Thyroid gland (tissue), 4 donors: ENCODE data around the gene BSX.

Experiments used
- POLR2A ChIP-seq, 2 donors: fragments of 450-650 bp; IDR thresholded peaks; one replicate each; pipeline ENCODE4 v1.6.1; 2017; ENCODE audit warnings: antibody characterized with exemption in 2 of 2, mild to moderate bottlenecking in 2 of 2, moderate library complexity in 1 of 2
- TF ChIP-seq, protein P1 (sequence below), 6 experiments: fragments of 200-600 bp in 3 of 6; fragments of 450-650 bp in 3 of 6; sonication (generic) in 3 of 6; IDR thresholded peaks; one replicate each; pipeline ENCODE4 v1.5.1; 2016 to 2019; ENCODE audit warnings: antibody characterized with exemption in 6 of 6, mild to moderate bottlenecking in 2 of 6, inconsistent platforms in 1 of 6, moderate library complexity in 1 of 6

DNA sequence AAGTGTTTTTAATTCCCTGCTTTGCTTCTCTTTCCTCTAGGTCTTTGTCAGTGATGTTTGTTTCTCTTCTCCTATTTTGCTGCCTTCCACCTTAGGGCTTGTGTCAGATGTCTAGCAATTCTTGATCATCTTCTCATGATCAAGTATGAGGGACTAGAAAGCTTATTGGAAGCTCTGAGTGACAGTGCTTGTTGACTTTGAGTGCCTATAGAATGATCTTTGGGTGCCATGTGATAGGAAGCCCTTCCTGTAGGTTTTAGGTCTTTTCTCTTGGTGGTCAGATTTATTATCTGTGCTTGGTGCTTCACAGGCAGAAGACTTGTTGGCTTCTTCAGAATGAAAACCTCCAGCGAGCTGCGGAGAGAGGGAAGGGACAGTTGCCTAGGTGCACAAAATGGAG, 43.1 kb downstream of the BSX start:
- TF ChIP-seq, protein P1, sequence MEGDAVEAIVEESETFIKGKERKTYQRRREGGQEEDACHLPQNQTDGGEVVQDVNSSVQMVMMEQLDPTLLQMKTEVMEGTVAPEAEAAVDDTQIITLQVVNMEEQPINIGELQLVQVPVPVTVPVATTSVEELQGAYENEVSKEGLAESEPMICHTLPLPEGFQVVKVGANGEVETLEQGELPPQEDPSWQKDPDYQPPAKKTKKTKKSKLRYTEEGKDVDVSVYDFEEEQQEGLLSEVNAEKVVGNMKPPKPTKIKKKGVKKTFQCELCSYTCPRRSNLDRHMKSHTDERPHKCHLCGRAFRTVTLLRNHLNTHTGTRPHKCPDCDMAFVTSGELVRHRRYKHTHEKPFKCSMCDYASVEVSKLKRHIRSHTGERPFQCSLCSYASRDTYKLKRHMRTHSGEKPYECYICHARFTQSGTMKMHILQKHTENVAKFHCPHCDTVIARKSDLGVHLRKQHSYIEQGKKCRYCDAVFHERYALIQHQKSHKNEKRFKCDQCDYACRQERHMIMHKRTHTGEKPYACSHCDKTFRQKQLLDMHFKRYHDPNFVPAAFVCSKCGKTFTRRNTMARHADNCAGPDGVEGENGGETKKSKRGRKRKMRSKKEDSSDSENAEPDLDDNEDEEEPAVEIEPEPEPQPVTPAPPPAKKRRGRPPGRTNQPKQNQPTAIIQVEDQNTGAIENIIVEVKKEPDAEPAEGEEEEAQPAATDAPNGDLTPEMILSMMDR (IDR thresholded peaks at IDR 0.05): no peak
- no peak for TF ChIP-seq POLR2A (IDR thresholded peaks at IDR 0.05)
